Stimulated activated CD4-positive, alpha-beta T cell treated with anti-CD3 and anti-CD28 coated beads, TNF-alpha, amount 100 ng/mL, for 48 hours (primary cell): ENCODE results near the gene KCTD14.
A peak's percentile ranks its signal among the peaks of the same experiment; 100 is the strongest.
"Not testable (repeated sequence)": the region's sequence is repeated elsewhere in the genome, so short reads cannot be mapped to it uniquely, and the experiment has no call there.

Experiments used
- DNase-seq, 3 donors: peaks; one replicate each; pipeline ENCODE4 v3.0.0-alpha.2; 2020; ENCODE audit warnings: low read depth in 3 of 3

Gene KCTD14

GRCh38 chr11:78023426-78023825 lies 350 bp upstream of the KCTD14 start:
- no peak for DNase-seq

- no peak for DNase-seq
Observed at GRCh38 chr11:78021611-78022010, 1.5 kb downstream of the KCTD14 start.

- DNase-seq: no peak
Observed at GRCh38 chr11:78020246-78020645, 2.8 kb downstream of the KCTD14 start.

- no peak for DNase-seq
Observed at GRCh38 chr11:78019808-78020207, 3.3 kb downstream of the KCTD14 start.

GRCh38 chr11:78015878-78016277 lies 7.2 kb downstream of the KCTD14 start:
- no peak for DNase-seq

- DNase-seq: not testable (repeated sequence)
Observed at GRCh38 chr11:78014937-78015520, 8.0 kb downstream of the KCTD14 start.

- DNase-seq: no peak
Observed at GRCh38 chr11:78011301-78011700, 11.8 kb downstream of the KCTD14 start.

- no peak for DNase-seq
Observed at GRCh38 chr11:78010755-78011154, 12.3 kb downstream of the KCTD14 start.

GRCh38 chr11:78010304-78010703 lies 12.8 kb downstream of the KCTD14 start:
- no peak for DNase-seq

- DNase-seq: no peak
Observed at GRCh38 chr11:78009062-78009461, 14.0 kb downstream of the KCTD14 start.

GRCh38 chr11:78000193-78000592 lies 22.9 kb downstream of the KCTD14 start:
- DNase-seq: peak; percentile 8 to 36 (median 14)

GRCh38 chr11:77999446-78000030 lies 23.5 kb downstream of the KCTD14 start:
- no peak for DNase-seq

- peak; percentile 95 to 98 (median 95) for DNase-seq
Observed at GRCh38 chr11:77994434-77995362, 28.4 kb downstream of the KCTD14 start, which contains the start of gene INTS4. TSS of gene INTS4 (minus strand) at chr11:77994668. CDS start at chr11:77994643, 25 bp downstream.

GRCh38 chr11:77993902-77994301 lies 29.2 kb downstream of the KCTD14 start:
- no peak for DNase-seq

- no peak for DNase-seq
Observed at GRCh38 chr11:77990981-77991380, 32.1 kb downstream of the KCTD14 start.

- DNase-seq: not testable (repeated sequence)
Observed at GRCh38 chr11:77986456-77986855, 36.6 kb downstream of the KCTD14 start.

- no peak for DNase-seq
Observed at GRCh38 chr11:77981346-77981947, 41.6 kb downstream of the KCTD14 start.

GRCh38 chr11:77968337-77968736 lies 54.7 kb downstream of the KCTD14 start:
- DNase-seq: no peak

GRCh38 chr11:77967753-77968152 lies 55.3 kb downstream of the KCTD14 start:
- DNase-seq: no peak

GRCh38 chr11:77967121-77967520 lies 56.0 kb downstream of the KCTD14 start:
- no peak for DNase-seq

- no peak for DNase-seq
Observed at GRCh38 chr11:77966338-77966737, 56.7 kb downstream of the KCTD14 start.
